Lung (tissue), 12 donors: ENCODE results near the gene SYCE3. TPM values are rescaled to one million over a fixed set of nuclear protein-coding genes. Genes with fewer than 3 reads are reported as not detected.

Experiments used
- ATAC-seq: fragments of 200-7000 bp; cut with Tn5 transposase; one replicate; pipeline ENCODE4 v1.9.1; 2020; ENCODE audit warnings: moderate number of reproducible peaks; ENCODE audit not compliant: insufficient read depth, low FRiP score
- DNase-seq, 3 donors: peaks; one replicate each; pipeline ENCODE4 v3.0.0-alpha.2; 2013 to 2017
- H3K27ac ChIP-seq, 2 donors: one replicate each; pipeline ENCODE4 v1.5.1; 2013; ENCODE audit warnings: mild to moderate bottlenecking in 2 of 2, moderate library complexity in 2 of 2, control low read depth in 1 of 2, inconsistent platforms in 1 of 2, low read depth in 1 of 2, low read length in 1 of 2
- H3K27me3 ChIP-seq, 3 donors: one replicate each; pipeline ENCODE4 v1.5.1; 2013; ENCODE audit warnings: low read length in 2 of 3; ENCODE audit not compliant: control insufficient read depth in 3 of 3, insufficient read depth in 3 of 3
- H3K36me3 ChIP-seq, 4 donors: one replicate each; pipeline ENCODE4 v1.5.1; 2013; ENCODE audit warnings: low read length in 4 of 4, mild to moderate bottlenecking in 1 of 4, moderate library complexity in 1 of 4; ENCODE audit not compliant: control insufficient read depth in 4 of 4, insufficient read depth in 4 of 4
- H3K4me1 ChIP-seq, 5 donors: one replicate each; pipeline ENCODE4 v1.5.1; 2013; ENCODE audit warnings: low read length in 5 of 5, mild to moderate bottlenecking in 2 of 5, moderate library complexity in 1 of 5; ENCODE audit not compliant: control insufficient read depth in 5 of 5, insufficient read depth in 5 of 5
- H3K4me3 ChIP-seq: one replicate; pipeline ENCODE4 v1.5.1; 2013; ENCODE audit warnings: mild to moderate bottlenecking, control low read depth, moderate library complexity
- H3K9ac ChIP-seq, 2 donors: one replicate each; pipeline ENCODE4 v1.5.1; 2013; ENCODE audit warnings: low read length in 2 of 2, control low read depth in 1 of 2; ENCODE audit not compliant: insufficient read depth in 1 of 2
- H3K9me3 ChIP-seq, 4 donors: one replicate each; pipeline ENCODE4 v1.5.1; 2013; ENCODE audit warnings: low read length in 3 of 4, mild to moderate bottlenecking in 1 of 4, moderate library complexity in 1 of 4; ENCODE audit not compliant: control insufficient read depth in 4 of 4, insufficient read depth in 3 of 4
- WGBS, 2 donors: extraction: QIAGEN DNeasy Blood & Tissue Kit; methylation state at CpG; one replicate each; pipeline ENCODE4 v1.1.7; 2013; 5-methylcytosine and 5-hydroxymethylcytosine counted together
- polyA plus RNA-seq, 2 donors: library from polyadenylated mRNA; stranded (reverse); fragments of 200-250 nt; gene quantifications; one replicate each; pipeline ENCODE4 v1.2.1, GENCODE V29; 2013
- total RNA-seq, 2 donors: library from RNA; depleted of rRNA in 1 of 2; stranded (reverse); fragments of >200 nt in 1 of 2; gene quantifications; one replicate each; pipeline ENCODE4 v1.2.1, GENCODE V29; 2014 to 2021
- TF ChIP-seq, protein P1 (sequence below): IDR thresholded peaks from 2 replicates; pipeline ENCODE4 v1.5.1; 2012; ENCODE audit warnings: mild to moderate bottlenecking; ENCODE audit errors: control extremely low read depth, extremely low read depth
- donor health status: control.
- donor health status: control.
- donor health status: Bipolar disorder and iron deficiency.
- donor health status: healthy.
- donor health status: DM: yes; HTN: yes; CAD: no.

SYCE3 gene
- total and polyA plus RNA-seq, 4 donors, result 1.1 to 1.7 TPM; not detected in 2

DNA sequence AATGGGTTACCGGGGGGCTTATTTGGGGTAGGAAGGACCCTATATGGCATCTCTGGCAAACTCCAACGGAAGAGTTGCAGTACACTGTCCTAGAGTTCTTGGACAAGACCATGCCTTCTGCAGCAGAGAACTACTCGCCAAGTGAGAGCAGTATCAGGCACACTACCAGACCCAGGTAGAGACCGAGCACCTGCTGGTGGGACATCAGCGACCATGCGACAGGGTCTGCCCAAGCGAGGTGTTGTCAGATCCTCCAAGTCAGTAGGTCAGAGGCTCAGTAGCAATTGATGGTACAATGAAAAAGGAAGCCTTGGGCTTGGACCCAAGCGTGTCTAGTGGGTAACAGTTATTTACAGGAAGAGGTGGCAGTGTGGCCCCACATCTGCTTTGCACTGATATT, 23.1 kb upstream of the SYCE3 start:
- 86 to 93% methylated on average over 8 of the region's 8 CpGs for WGBS, 2 donors
- Histone ChIP-seq H3K27me3 (no peaks in the 10 kb centered on the region), H3K27ac (no peak overlapping the region), H3K9me3 (no peaks in the 10 kb centered on the region), H3K4me3 (no peak overlapping the region), H3K4me1 (peaks cover 2 to 16% (median 5%) of the 10 kb centered on the region in 5 donors), H3K9ac (no peak overlapping the region), H3K36me3 (no peaks in the 10 kb centered on the region)
- TF ChIP-seq, protein P1, sequence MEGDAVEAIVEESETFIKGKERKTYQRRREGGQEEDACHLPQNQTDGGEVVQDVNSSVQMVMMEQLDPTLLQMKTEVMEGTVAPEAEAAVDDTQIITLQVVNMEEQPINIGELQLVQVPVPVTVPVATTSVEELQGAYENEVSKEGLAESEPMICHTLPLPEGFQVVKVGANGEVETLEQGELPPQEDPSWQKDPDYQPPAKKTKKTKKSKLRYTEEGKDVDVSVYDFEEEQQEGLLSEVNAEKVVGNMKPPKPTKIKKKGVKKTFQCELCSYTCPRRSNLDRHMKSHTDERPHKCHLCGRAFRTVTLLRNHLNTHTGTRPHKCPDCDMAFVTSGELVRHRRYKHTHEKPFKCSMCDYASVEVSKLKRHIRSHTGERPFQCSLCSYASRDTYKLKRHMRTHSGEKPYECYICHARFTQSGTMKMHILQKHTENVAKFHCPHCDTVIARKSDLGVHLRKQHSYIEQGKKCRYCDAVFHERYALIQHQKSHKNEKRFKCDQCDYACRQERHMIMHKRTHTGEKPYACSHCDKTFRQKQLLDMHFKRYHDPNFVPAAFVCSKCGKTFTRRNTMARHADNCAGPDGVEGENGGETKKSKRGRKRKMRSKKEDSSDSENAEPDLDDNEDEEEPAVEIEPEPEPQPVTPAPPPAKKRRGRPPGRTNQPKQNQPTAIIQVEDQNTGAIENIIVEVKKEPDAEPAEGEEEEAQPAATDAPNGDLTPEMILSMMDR, result no peak
- DNase-seq (no peak), ATAC-seq (no peak)

GRCh38 chr22:50585238-50585637, 22.5 kb upstream of the SYCE3 start:
- 92 to 94% methylated on average over 3 of the region's 3 CpGs for WGBS, 2 donors
- DNase-seq (no peak), ATAC-seq (no peak)
- no peaks in the 10 kb centered on the region for H3K9me3 ChIP-seq
- no peak overlapping the region for H3K27ac ChIP-seq
- no peak overlapping the region for H3K4me3 ChIP-seq
- H3K36me3 ChIP-seq, result peaks cover 0 to 1% (median 0%) of the 10 kb centered on the region in 4 donors
- TF ChIP-seq, protein P1, result no peak
- H3K4me1 ChIP-seq, result peaks cover 2 to 16% (median 5%) of the 10 kb centered on the region in 5 donors
- H3K9ac ChIP-seq, result no peak overlapping the region
- H3K27me3 ChIP-seq, result no peaks in the 10 kb centered on the region

GRCh38 chr22:50584106-50585096, 21.7 kb upstream of the SYCE3 start:
- no peaks in the 10 kb centered on the region for H3K9me3 ChIP-seq
- peaks cover 2 to 16% (median 5%) of the 10 kb centered on the region in 5 donors for H3K4me1 ChIP-seq
- no peak overlapping the region for H3K9ac ChIP-seq
- H3K27me3 ChIP-seq, result no peaks in the 10 kb centered on the region
- TF ChIP-seq, protein P1, result no peak
- H3K36me3 ChIP-seq, result peaks cover 0 to 7% (median 0%) of the 10 kb centered on the region in 4 donors
- no peak for ATAC-seq
- H3K27ac ChIP-seq, result no peak overlapping the region
- no peak for DNase-seq
- H3K4me3 ChIP-seq, result no peak overlapping the region
- WGBS, 2 donors, result 96% methylated on average over 23 of the region's 23 CpGs
